HG03039 (cell line): ENCODE measurements around the gene OR10H4.
"Not testable (repeated sequence)": the region's sequence is repeated elsewhere in the genome, so short reads cannot be mapped to it uniquely, and the experiment has no call there.

Experiments
- ATAC-seq: cut with Tn5 transposase; IDR thresholded peaks from one replicate; pipeline ENCODE4 v1.9.1; 2021; ENCODE audit warnings: mild to moderate bottlenecking, moderate library complexity; ENCODE audit not compliant: unreplicated experiment

The OR10H4 gene

GRCh38 chr19:15948223-15949058, at the start of gene OR10H4:
TSS of gene OR10H4 (plus strand) at chr19:15949008. CDS start at chr19:15949008, 0 bp downstream.
- no peak for ATAC-seq

GRCh38 chr19:15899561-15899960, 49.2 kb upstream of the OR10H4 start:
- not testable (repeated sequence) for ATAC-seq

- not testable (repeated sequence) for ATAC-seq
Observed at GRCh38 chr19:15900032-15900431, 48.8 kb upstream of the OR10H4 start.

- no peak for ATAC-seq
Observed at GRCh38 chr19:15900504-15900903, 48.3 kb upstream of the OR10H4 start.

- no peak for ATAC-seq
Observed at GRCh38 chr19:15902254-15902653, 46.6 kb upstream of the OR10H4 start.

GRCh38 chr19:15902898-15903297, 45.9 kb upstream of the OR10H4 start:
- ATAC-seq: not testable (repeated sequence)

- ATAC-seq: no peak
Observed at GRCh38 chr19:15905026-15905425, 43.8 kb upstream of the OR10H4 start.

- ATAC-seq: no peak
Observed at GRCh38 chr19:15911599-15912235, 37.1 kb upstream of the OR10H4 start.

- no peak for ATAC-seq
Observed at GRCh38 chr19:15913384-15913783, 35.4 kb upstream of the OR10H4 start.

GRCh38 chr19:15913830-15914229, 35.0 kb upstream of the OR10H4 start:
- ATAC-seq: no peak

- no peak for ATAC-seq
Observed at GRCh38 chr19:15915109-15915508, 33.7 kb upstream of the OR10H4 start.

- ATAC-seq: no peak
Observed at GRCh38 chr19:15919243-15919642, 29.6 kb upstream of the OR10H4 start.

- no peak for ATAC-seq
Observed at GRCh38 chr19:15922021-15922420, 26.8 kb upstream of the OR10H4 start.

GRCh38 chr19:15923702-15924101, 25.1 kb upstream of the OR10H4 start:
- ATAC-seq: no peak

- no peak for ATAC-seq
Observed at GRCh38 chr19:15926484-15926883, 22.3 kb upstream of the OR10H4 start.

- ATAC-seq: no peak
Observed at GRCh38 chr19:15928321-15928720, 20.5 kb upstream of the OR10H4 start.

GRCh38 chr19:15933761-15934331, 15.0 kb upstream of the OR10H4 start:
- not testable (repeated sequence) for ATAC-seq

GRCh38 chr19:15934332-15935078, 14.3 kb upstream of the OR10H4 start, which contains the start of gene CYP4F11:
TSS of gene CYP4F11 (minus strand) at chr19:15934529. CDS start at chr19:15934408, 121 bp downstream.
- ATAC-seq: no peak

- no peak for ATAC-seq
Observed at GRCh38 chr19:15935167-15935702, 13.6 kb upstream of the OR10H4 start.

- ATAC-seq: no peak
Observed at GRCh38 chr19:15936173-15936572, 12.6 kb upstream of the OR10H4 start.

- ATAC-seq: no peak
Observed at GRCh38 chr19:15936950-15937349, 11.9 kb upstream of the OR10H4 start.
